PC-9 (cell line): ENCODE results near the gene SYNGR2.

Experiments
- CTCF ChIP-seq: fragments of 200-600 bp; sonication (generic); conservative IDR thresholded peaks from 2 replicates; pipeline ENCODE4 v1.6.1; 2017; ENCODE audit warnings: mixed run types, antibody characterized with exemption, mild to moderate bottlenecking, moderate library complexity
- EZH2 ChIP-seq: fragments of 200-600 bp; sonication (generic); IDR thresholded peaks from 2 replicates; pipeline ENCODE4 v1.8.0; 2017; ENCODE audit warnings: antibody characterized with exemption, low read depth

- TF ChIP-seq CTCF (no peak), EZH2 (no peak)
Observed at GRCh38 chr17:78121801-78122215, 46.6 kb upstream of the SYNGR2 start.
